ENCODE measurements around the gene VCAN.
A peak's percentile ranks its signal among the peaks of the same experiment; 100 is the strongest.

VCAN gene

GRCh38 chr5:83469075-83469474 is 2.5 kb upstream of the VCAN start:
- DNase-seq = no peak

- peak; percentile 69 for DNase-seq
Observed at GRCh38 chr5:83470526-83471404, 779 bp upstream of the VCAN start.

- DNase-seq = no peak
Observed at GRCh38 chr5:83472213-83472507, 616 bp downstream of the VCAN start.

- peak; percentile 89 for DNase-seq
Observed at GRCh38 chr5:83472508-83473345, 1.2 kb downstream of the VCAN start.

GRCh38 chr5:83473346-83474160 is 2.0 kb downstream of the VCAN start:
- peak; percentile 98 for DNase-seq

GRCh38 chr5:83474161-83474796 is 2.7 kb downstream of the VCAN start:
- peak; percentile 93 for DNase-seq

- DNase-seq = peak; percentile 49
Observed at GRCh38 chr5:83474991-83475390, 3.4 kb downstream of the VCAN start.

- DNase-seq = no peak
Observed at GRCh38 chr5:83475391-83475863, 3.9 kb downstream of the VCAN start.

- no peak for DNase-seq
Observed at GRCh38 chr5:83475935-83476814, 4.6 kb downstream of the VCAN start.

GRCh38 chr5:83482961-83483360 is 11.4 kb downstream of the VCAN start:
- DNase-seq = no peak

GRCh38 chr5:83484294-83484693 is 12.8 kb downstream of the VCAN start:
- DNase-seq = no peak

GRCh38 chr5:83485842-83486241 is 14.3 kb downstream of the VCAN start:
- no peak for DNase-seq

GRCh38 chr5:83487155-83487554 is 15.6 kb downstream of the VCAN start:
- DNase-seq = no peak

- DNase-seq = no peak
Observed at GRCh38 chr5:83488271-83488670, 16.7 kb downstream of the VCAN start.

GRCh38 chr5:83488821-83489220 is 17.3 kb downstream of the VCAN start:
- no peak for DNase-seq

GRCh38 chr5:83490203-83490602 is 18.7 kb downstream of the VCAN start:
- DNase-seq = no peak

GRCh38 chr5:83492331-83492730 is 20.8 kb downstream of the VCAN start:
- DNase-seq = no peak

GRCh38 chr5:83493644-83494043 is 22.1 kb downstream of the VCAN start:
- DNase-seq = no peak

- DNase-seq = no peak
Observed at GRCh38 chr5:83494087-83494620, 22.6 kb downstream of the VCAN start.

- no peak for DNase-seq
Observed at GRCh38 chr5:83494666-83495065, 23.1 kb downstream of the VCAN start.

- no peak for DNase-seq
Observed at GRCh38 chr5:83496626-83497025, 25.1 kb downstream of the VCAN start.

Data from retina (tissue), 1 donor.